GM23338 (cell line): ENCODE results near the gene CSNK2B. TPM values are rescaled to one million over a fixed set of nuclear protein-coding genes. Genes with fewer than 3 reads are reported as not detected.

Experiments
- ATAC-seq: fragments of 200-7000 bp; cut with Tn5 transposase; 3 replicates; pipeline ENCODE4 v1.9.1; 2020
- DNase-seq: peaks from one replicate; pipeline ENCODE4 v3.0.0-alpha.2; 2015; ENCODE audit warnings: low spot score
- H2AFZ ChIP-seq: fragments of 200-600 bp; sonication (generic); 2 replicates; pipeline ENCODE4 v1.8.0; 2016; ENCODE audit warnings: antibody characterized with exemption, mild to moderate bottlenecking, moderate library complexity
- H3F3A ChIP-seq: fragments of 200-600 bp; sonication (generic); replicated peaks from 2 replicates; pipeline ENCODE4 v1.8.0; 2017; ENCODE audit warnings: antibody characterized with exemption, mixed run types, low read depth
- H3K27ac ChIP-seq: fragments of 200-600 bp; sonication (generic); 2 replicates; pipeline ENCODE4 v1.6.1; 2016; ENCODE audit warnings: low read depth
- H3K27me3 ChIP-seq: fragments of 200-600 bp; sonication (generic); 2 replicates; pipeline ENCODE4 v1.8.0; 2016; ENCODE audit warnings: mild to moderate bottlenecking, mixed run types, moderate library complexity; ENCODE audit not compliant: insufficient read depth
- H3K36me3 ChIP-seq: fragments of 200-600 bp; sonication (generic); 2 replicates; pipeline ENCODE4 v1.8.0; 2016; ENCODE audit warnings: mild to moderate bottlenecking; ENCODE audit not compliant: insufficient read depth
- H3K4me1 ChIP-seq: fragments of 200-600 bp; sonication (generic); 2 replicates; pipeline ENCODE4 v1.8.0; 2016; ENCODE audit warnings: mild to moderate bottlenecking, moderate library complexity; ENCODE audit not compliant: insufficient read depth
- H3K4me2 ChIP-seq: fragments of 200-600 bp; sonication (generic); 2 replicates; pipeline ENCODE4 v1.7.1; 2017; ENCODE audit warnings: mixed run types
- H3K4me3 ChIP-seq: fragments of 200-600 bp; sonication (generic); 2 replicates; pipeline ENCODE4 v1.6.1; 2016; ENCODE audit warnings: mixed run types
- H3K79me2 ChIP-seq: fragments of 200-600 bp; sonication (generic); replicated peaks from 2 replicates; pipeline ENCODE4 v1.8.0; 2017; ENCODE audit warnings: mild to moderate bottlenecking; ENCODE audit not compliant: insufficient read depth
- H3K9me2 ChIP-seq: fragments of 200-600 bp; sonication (generic); 2 replicates; pipeline ENCODE4 v1.8.0; 2017; ENCODE audit not compliant: insufficient read depth
- H4K20me1 ChIP-seq: fragments of 200-600 bp; sonication (generic); replicated peaks from 2 replicates; pipeline ENCODE4 v1.8.0; 2017; ENCODE audit warnings: mild to moderate bottlenecking; ENCODE audit not compliant: insufficient read depth
- H3K27ac Mint-ChIP-seq: 2 replicates; pipeline ENCODE4 v1.8.0; 2020; ENCODE audit warnings: inconsistent platforms, mild to moderate bottlenecking, moderate library complexity, mixed read lengths
- H3K27me3 Mint-ChIP-seq: 3 replicates; pipeline ENCODE4 v1.8.0; 2022; ENCODE audit warnings: low read depth, mild to moderate bottlenecking, moderate library complexity, mixed read lengths, inconsistent platforms; ENCODE audit not compliant: insufficient read depth, poor library complexity
- H3K36me3 Mint-ChIP-seq: 3 replicates; pipeline ENCODE4 v1.8.0; 2021; ENCODE audit warnings: low read depth, mild to moderate bottlenecking, inconsistent platforms, moderate library complexity, mixed read lengths
- H3K4me1 Mint-ChIP-seq: 3 replicates; pipeline ENCODE4 v1.8.0; 2020; ENCODE audit warnings: mild to moderate bottlenecking, inconsistent platforms, mixed read lengths
- H3K4me3 Mint-ChIP-seq: 3 replicates; pipeline ENCODE4 v1.8.0; 2021; ENCODE audit warnings: moderate library complexity, mild to moderate bottlenecking, inconsistent platforms, mixed read lengths
- H3K9me3 Mint-ChIP-seq: 3 replicates; pipeline ENCODE4 v1.8.0; 2020; ENCODE audit warnings: moderate library complexity, mild to moderate bottlenecking, inconsistent platforms, mixed read lengths
- CREB1 ChIP-seq: fragments of 250-450 bp; sonication (Bioruptor Pico); IDR thresholded peaks from 2 replicates; pipeline ENCODE4 v1.5.0; 2020; ENCODE audit warnings: low read depth, mild to moderate bottlenecking, moderate library complexity
- ETS1 ChIP-seq: IDR thresholded peaks from 2 replicates; pipeline ENCODE4 v1.6.1; 2016; ENCODE audit warnings: antibody characterized with exemption
- EZH2 ChIP-seq: fragments of 200-600 bp; sonication (generic); IDR thresholded peaks from one replicate; pipeline ENCODE4 v1.8.0; 2017; ENCODE audit warnings: antibody characterized with exemption, mild to moderate bottlenecking, low read depth; ENCODE audit not compliant: unreplicated experiment
- EZH2phosphoT487 ChIP-seq: fragments of 200-600 bp; sonication (generic); IDR thresholded peaks from one replicate; pipeline ENCODE4 v1.8.1; 2018; ENCODE audit warnings: antibody characterized with exemption; ENCODE audit not compliant: unreplicated experiment
- NANOG ChIP-seq: IDR thresholded peaks from 2 replicates; pipeline ENCODE4 v1.6.1; 2016; ENCODE audit warnings: antibody characterized with exemption, borderline replicate concordance
- POLR2AphosphoS5 ChIP-seq: IDR thresholded peaks from 2 replicates; pipeline ENCODE4 v1.6.1; 2016; ENCODE audit warnings: antibody characterized with exemption, low read depth
- REST ChIP-seq: IDR thresholded peaks from one replicate; pipeline ENCODE4 v1.6.1; 2018; ENCODE audit warnings: antibody characterized with exemption; ENCODE audit not compliant: unreplicated experiment
- STAT1 ChIP-seq: IDR thresholded peaks from one replicate; pipeline ENCODE4 v1.6.1; 2016; ENCODE audit warnings: antibody characterized with exemption; ENCODE audit not compliant: unreplicated experiment
- ZNF114 ChIP-seq: fragments of 250-450 bp; sonication (Bioruptor Pico); IDR thresholded peaks from 2 replicates; pipeline ENCODE4 v1.5.0; 2020; ENCODE audit warnings: mild to moderate bottlenecking, moderate library complexity
- ZNF462 ChIP-seq: fragments of 250-450 bp; sonication (Bioruptor Pico); IDR thresholded peaks from 2 replicates; pipeline ENCODE4 v1.5.0; 2020; ENCODE audit warnings: mild to moderate bottlenecking, moderate library complexity
- polyA plus RNA-seq: library from polyadenylated mRNA; unstranded; fragments of >200 nt; fragmentation: Nextera tagmentation; extraction: Ambion mirVana; gene quantifications from 2 replicates; pipeline ENCODE4 v1.2.1, GENCODE V29; 2016
- total RNA-seq: library from RNA; depleted of rRNA; stranded (reverse); fragments of >200 nt; shearing (Covaris generic); gene quantifications from 2 replicates; pipeline ENCODE4 v1.2.3, GENCODE V29; 2014

Gene CSNK2B
- total and polyA plus RNA-seq, 2 experiments from 2014 or later: 260 to 271 TPM

- H3K9me3 Mint-ChIP-seq: no peaks in the 10 kb centered on the region
- H3K36me3 Mint-ChIP-seq: peaks cover 22% of the 10 kb centered on the region
- no peak overlapping the region for H2AFZ ChIP-seq
- H3F3A ChIP-seq: no peaks in the 10 kb centered on the region
- H3K79me2 ChIP-seq: no peaks in the 10 kb centered on the region
- peaks cover 3% of the 10 kb centered on the region for H3K27me3 Mint-ChIP-seq
- no peak overlapping the region for H3K27ac ChIP-seq
- H3K4me1 ChIP-seq: no peaks in the 10 kb centered on the region
- H3K4me3 ChIP-seq: no peak overlapping the region
- DNase-seq (no peak), ATAC-seq (no peak)
- no peaks in the 10 kb centered on the region for H3K4me1 Mint-ChIP-seq
- no peaks in the 10 kb centered on the region for H4K20me1 ChIP-seq
- H3K27ac Mint-ChIP-seq: no peak overlapping the region
- H3K27me3 ChIP-seq: no peaks in the 10 kb centered on the region
- H3K9me2 ChIP-seq: no peaks in the 10 kb centered on the region
- no peak for TF ChIP-seq EZH2phosphoT487
- no peak for TF ChIP-seq ETS1
- H3K36me3 ChIP-seq: peaks cover 6% of the 10 kb centered on the region; the same call in 1 of the 2 replicates
- H3K4me3 Mint-ChIP-seq: no peak overlapping the region
- no peak overlapping the region for H3K4me2 ChIP-seq
Observed at GRCh38 chr6:31692353-31692752, 26.5 kb downstream of the CSNK2B start.

- no peaks in the 10 kb centered on the region for H3K27me3 ChIP-seq
- no peak overlapping the region for H3K4me3 ChIP-seq
- H3K36me3 Mint-ChIP-seq: peaks cover 25% of the 10 kb centered on the region
- peaks cover 6% of the 10 kb centered on the region; the same call in 1 of the 2 replicates for H3K36me3 ChIP-seq
- no peaks in the 10 kb centered on the region for H3K9me3 Mint-ChIP-seq
- DNase-seq (no peak), ATAC-seq (no peak)
- no peak overlapping the region for H3K4me2 ChIP-seq
- H4K20me1 ChIP-seq: no peaks in the 10 kb centered on the region
- no peak overlapping the region for H2AFZ ChIP-seq
- H3K4me3 Mint-ChIP-seq: no peak overlapping the region
- H3K27ac Mint-ChIP-seq: no peak overlapping the region
- no peaks in the 10 kb centered on the region for H3K4me1 ChIP-seq
- H3K4me1 Mint-ChIP-seq: no peaks in the 10 kb centered on the region
- H3F3A ChIP-seq: no peaks in the 10 kb centered on the region
- H3K27me3 Mint-ChIP-seq: peaks cover 5% of the 10 kb centered on the region
- no peaks in the 10 kb centered on the region for H3K79me2 ChIP-seq
- no peaks in the 10 kb centered on the region for H3K9me2 ChIP-seq
- H3K27ac ChIP-seq: no peak overlapping the region
- TF ChIP-seq ETS1 (no peak), STAT1 (no peak), ZNF462 (CRISPR knock-in tag) (no peak), ZNF114 (CRISPR knock-in tag) (no peak), POLR2AphosphoS5 (no peak), REST (no peak), NANOG (no peak), EZH2 (no peak), CREB1 (CRISPR knock-in tag) (no peak)
Observed at GRCh38 chr6:31692886-31693285, 27.0 kb downstream of the CSNK2B start.
